CD4-positive, alpha-beta T cell treated with Interleukin-10 for 1 hour (primary cell): ENCODE results near the gene URB1.
"Not testable (repeated sequence)": the region's sequence is repeated elsewhere in the genome, so short reads cannot be mapped to it uniquely, and the experiment has no call there.

Experiments used
- DNase-seq: peaks from one replicate; pipeline ENCODE4 v3.0.0-alpha.2; 2020

Gene URB1

DNA sequence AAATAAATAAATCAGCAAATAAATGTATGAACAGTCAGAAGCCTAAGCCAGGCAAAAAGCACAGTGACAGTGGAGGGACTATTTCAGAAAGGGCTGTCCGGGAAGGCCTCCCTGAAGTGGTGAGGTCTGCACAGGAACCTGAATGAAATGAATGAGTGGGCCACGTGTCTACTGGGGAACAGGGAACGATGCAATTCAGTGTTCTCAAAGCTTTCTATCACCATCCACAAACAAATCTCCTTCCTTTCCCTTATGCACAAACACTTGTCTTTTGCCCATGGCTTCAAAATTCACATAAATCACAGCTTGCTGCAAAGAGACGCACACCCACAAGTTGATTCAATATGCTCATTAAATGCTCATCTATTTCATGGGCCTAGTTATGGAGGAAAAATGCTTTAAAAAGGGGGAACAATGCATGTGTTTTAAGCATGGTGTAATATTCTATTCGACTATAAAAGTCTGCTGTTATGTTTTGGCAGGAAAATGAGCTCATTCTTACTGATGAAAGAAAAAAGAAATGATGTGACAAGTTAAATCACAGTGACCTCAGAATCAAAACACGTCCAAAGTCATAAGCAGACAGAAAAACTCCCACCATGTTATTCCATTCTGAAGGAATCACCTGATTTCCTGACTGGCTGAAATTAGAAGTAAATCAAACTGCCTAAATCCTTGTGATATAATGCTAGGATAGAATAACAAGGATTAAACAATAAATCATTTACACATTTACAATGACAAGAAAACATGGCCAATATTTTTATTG, 21.6 kb downstream of the URB1 start:
- DNase-seq, result no peak

DNA sequence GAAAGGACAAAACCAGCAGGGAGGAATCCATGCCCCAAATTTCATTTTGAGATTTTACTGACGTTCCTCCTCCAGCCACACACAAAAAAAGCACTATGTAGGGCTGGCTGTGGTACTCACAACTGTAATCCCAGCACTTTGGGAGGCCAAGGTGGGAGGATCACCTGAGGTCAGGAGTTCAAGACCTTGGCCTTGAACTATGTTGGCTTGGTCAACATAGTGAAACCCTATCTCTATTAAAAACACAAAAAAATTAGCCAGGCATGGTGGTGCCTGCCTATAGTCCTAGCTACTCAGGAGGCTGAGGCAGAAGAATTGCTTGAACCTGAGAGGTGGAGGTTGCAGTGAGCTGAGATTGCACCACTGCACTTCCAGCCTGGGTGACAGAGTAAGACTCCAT, 23.9 kb downstream of the URB1 start:
- not testable (repeated sequence) for DNase-seq

DNA sequence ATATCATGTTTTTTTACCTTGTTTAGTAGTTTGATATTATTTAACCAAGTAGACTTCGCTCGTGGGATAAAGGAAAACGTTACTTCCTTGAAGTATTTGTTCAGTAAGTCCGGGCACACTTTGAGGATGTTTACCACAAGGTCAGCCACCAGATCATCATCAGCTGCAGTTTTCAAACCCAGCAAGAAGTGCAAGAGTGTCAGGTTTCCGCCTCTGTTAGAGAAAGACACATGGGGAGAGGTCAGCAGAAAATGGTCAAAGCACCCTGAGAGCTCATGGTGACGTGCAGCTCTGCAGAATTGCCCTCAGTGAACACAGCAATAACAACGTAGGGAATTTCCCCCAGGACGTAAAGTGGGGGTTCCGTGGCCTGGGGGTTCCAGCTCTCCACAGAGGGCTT, 24.4 kb downstream of the URB1 start:
- no peak for DNase-seq

DNA sequence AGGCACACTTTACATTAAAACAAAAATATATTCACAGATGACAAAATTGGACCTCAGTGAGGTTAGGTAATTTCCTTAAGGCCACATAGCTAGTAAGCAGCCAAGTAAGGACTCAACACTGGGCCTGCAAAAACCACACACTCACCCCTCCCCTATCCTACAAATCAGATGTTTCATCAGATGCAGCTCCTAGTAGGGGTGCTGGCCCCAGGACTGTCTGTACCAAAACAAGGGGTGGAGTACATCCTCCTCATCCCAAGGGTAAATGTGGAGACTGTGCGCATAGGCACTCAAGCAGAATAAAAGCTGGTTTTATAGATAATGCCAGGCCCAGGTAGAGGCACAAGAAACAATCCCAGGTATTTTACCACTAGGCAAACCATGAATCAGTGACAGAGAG, 25.7 kb downstream of the URB1 start:
- no peak for DNase-seq

DNA sequence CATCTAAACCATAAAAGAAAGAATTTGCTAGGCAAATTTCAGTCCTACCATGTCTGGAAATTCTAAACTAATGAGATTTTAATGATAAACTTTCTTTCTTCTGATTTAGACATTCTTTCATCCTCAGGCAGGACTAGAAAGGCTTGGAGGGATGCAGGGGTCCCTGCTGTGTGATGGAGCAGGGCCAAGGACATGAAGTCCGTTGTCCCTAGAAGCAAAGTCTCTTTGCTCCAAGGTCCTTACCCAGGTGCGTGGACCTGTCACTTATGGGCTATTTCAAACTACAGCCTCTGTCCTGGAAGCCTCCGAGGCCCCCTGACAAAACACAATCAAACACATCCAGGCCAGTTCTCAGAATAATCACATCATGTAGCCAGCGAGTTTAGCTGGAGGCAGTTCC, 26.6 kb downstream of the URB1 start:
- no peak for DNase-seq

DNA sequence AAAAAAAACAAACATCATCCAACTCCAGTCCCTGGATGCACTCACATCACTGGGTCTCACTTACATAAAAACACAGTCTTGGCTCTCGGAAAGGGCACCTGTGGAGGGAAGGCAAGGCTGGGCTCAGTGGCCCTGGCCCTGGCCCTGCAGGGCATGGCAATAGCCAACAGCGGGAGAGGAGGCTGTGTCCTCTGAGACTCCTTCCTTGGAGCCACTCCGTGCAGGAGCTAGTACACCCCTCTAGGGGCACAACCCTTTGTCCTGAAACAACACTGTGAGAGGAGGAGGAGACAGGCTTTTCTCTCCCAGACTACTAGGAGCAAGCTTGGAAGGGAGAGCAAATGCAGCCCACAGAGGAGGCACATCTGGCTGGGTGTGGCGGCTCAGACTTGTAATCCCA, 28.0 kb downstream of the URB1 start:
- DNase-seq, result no peak

DNA sequence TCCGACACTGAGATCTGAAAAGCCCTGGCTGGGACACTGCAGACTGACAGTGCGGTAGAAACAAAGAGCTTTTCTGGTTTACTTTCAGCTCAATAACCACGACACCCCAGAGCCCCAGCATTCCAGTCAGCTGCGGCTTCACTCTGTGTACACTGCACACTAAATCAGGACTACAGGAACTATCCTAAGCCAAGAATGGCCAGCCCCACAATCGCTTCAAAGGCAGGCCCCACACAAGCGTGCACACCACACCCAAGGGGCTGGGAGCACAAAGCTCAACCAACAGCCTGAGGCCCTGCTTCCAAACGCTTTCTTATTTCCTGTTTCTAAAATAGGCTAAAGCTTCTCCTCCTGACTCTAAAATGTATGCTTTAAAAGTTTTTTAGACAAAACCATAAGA, 28.4 kb downstream of the URB1 start:
- DNase-seq, result no peak

DNA sequence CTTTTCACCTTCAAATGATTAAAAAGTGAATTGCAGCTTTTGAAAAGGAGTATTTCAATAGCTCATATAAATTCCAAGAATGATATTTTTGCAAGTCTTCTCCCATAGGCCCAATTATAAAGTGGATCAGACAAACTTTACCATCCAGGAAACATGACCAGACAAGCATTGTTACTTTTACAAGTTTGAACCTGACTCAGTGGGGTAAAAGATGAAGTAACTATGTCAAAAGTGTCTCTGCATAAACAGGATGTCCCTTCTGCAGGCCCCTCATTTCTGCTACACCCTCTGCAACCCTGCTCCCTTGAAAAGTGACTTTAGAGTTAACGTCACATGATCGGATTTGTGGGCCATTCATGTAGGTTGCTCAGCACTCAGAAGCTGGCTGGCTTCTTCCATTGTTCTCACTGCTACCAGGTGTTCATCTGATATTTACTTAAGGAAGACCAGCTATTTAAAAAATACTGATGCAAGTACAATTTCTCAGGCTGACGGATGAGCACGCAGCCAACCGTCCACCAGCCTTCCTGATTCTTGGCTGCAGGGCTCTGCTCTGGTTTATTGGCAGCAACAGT, 32.3 kb downstream of the URB1 start:
- no peak for DNase-seq

DNA sequence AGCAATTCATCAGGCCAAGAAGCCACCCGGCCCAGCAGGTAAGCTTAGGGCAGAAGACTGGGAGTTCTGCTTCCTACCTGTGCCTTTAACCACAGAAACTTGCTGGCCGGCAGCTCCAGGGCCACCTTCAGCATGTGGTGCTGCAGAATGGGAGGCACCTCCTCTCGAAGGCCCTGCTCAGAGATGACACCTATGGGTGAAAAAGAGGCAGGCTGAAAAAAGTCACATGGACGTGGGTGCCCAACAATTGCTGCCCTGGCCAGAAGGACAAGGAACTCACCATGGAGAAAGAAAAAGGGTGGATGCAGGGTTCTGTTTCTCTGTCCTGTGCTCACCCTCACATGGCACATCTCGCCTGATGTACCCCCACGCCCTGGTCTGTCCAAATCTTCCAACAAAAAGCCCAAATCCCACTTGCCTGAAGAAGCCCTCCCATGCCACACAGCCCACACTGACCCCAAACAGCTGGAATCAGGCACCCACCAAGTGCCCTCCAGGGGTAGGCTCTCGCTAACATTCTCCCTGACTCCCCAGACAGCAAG, 33.0 kb downstream of the URB1 start:
- no peak for DNase-seq

DNA sequence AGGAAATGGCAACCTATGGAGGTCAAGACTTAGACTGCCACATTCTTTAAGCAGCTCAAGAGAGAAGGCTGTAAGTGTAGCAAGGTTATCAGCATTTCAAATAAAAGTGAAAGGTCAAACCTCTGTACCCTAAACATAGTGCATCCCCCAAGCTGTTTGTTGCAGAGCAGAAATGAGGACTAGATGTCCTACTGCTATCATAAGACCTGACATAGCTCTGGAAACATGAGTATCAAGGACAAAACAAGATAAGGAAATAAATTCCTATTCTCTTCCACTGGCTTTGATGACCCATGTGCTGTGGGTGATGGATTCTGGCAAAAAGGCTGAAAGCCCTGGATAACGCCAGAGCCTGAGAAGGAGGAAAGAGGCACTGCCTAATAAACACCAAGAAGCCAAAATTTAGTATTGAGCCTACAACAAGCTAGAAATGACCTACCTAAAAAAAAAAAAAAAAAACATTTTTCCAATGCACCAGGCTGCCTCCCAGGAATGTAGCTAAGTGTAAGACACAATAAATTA, 35.9 kb downstream of the URB1 start:
- DNase-seq, result no peak

DNA sequence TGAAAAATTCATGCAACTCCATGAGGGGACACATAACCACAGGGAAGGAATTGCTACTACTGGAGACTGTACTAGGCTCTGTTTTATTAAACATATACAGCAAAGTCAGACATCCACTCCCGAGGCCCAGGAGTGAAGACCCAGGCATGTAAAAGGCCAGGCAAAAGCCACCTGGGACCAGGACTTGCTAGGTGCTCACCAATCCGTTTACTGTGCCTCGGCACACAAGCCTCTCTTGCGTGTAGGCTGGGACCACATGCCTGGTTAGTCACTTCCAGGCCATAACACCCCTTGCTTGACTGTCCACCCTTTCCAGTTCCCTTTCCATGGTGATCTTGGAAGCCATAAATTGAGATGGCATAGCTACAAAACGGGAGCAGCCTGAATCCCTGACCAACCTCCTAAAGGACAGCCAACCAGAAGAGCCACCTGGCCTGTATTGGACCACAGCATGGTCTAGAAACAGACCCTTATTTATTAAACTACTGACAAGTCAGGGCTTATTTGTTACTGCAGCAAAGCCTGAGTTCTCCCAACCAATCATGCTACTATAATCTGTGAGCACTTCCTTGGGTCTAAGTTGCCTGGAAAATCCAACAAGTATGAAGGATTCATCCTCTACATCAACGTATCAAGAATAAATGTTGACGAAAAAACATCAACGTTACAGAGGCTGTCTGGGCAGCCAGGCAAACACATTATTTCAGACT, 39.7 kb downstream of the URB1 start:
- DNase-seq, result no peak

DNA sequence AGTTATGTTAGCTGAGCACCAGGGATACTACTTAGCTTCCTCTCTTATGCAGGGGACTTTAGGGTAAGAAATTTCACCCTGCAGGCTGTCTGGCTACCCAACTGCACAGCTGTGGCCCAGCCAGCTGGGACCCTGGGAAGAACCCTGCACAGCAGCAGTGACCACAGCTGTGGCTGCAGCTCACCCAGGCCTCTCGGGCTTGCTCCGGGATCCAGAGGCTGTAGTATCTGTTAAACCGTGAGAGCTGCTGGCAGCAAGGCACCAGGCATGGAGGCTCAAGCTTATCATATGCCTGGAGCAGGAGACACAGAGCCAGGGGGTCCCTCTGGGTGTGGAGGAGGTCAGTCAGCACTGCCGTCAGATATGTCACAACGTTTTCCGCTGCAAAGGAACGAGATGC, 40.3 kb downstream of the URB1 start:
- DNase-seq, result no peak

DNA sequence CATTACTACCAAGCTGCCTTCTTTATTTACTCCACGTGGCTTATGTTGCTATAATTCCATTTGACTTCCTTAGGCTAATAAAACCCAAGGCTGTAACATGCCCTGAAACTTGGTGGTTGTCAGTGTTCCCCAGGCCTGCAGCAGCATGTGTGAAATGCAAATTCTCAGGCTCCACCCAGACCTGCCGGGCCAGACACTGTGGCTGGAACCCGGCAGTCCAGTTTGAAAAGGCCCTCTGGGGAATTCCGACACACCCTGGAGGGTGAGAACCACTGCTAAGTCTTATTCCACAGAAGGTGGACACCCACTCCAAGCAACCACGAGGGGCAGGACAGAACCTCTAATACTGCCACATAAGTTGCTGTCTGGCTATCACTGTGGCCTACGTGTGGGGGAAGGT, 41.4 kb downstream of the URB1 start:
- no peak for DNase-seq

DNA sequence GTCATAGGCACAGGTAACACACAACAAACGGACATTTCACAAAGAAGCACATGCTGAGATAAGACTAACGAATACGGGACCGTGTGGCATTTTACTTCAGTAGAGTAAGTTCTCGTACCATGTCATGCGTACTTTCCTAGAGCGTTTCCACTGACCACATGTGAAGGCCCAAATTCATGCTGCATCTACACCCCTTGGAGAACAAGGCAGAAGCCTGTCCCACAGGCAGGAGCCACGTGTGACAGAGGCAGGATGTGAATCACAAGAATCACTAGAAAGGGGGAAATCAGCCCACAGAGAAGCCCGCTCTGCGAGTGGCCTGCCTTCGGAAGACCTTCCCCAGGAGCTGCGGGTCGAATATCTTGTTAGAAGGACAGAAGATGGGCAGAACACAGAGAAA, 41.8 kb downstream of the URB1 start:
- no peak for DNase-seq

DNA sequence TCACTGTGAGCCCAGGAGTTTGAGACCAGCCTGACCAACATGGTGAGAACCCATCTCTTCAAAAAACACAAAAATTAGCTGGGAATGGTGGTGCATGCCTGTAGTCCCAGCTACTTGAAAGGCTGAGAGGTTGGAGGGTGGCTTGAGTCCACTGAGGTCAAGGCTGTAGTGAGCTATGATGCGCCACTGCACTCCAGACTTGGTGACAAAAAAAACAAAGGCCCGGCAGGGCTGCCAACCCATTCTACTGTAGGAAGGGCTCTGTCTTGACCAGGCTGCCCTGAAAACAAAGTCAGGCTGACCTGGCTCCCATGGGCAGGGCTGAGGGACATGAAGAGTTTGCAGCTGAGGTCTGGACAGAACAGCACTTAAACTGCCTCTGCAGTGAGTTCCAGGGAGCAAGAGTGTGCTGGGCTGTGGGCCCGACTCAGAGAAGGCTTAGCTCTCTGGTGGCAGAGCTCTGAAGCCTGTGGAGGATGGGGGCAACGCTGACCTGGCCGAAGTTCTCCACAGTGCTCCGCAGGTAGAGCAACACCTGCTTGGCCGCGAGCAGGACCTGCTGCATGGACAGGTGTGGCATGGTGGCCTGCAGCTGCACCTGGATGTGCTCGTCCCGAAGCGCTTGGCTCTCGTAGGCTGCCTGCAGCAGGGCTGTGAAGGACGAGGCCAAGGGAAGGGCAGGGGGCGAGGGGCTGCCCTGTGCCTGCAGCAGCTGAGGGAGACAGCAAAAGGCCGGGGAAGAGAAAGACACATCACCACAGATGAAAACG, 42.4 kb downstream of the URB1 start:
- no peak for DNase-seq

DNA sequence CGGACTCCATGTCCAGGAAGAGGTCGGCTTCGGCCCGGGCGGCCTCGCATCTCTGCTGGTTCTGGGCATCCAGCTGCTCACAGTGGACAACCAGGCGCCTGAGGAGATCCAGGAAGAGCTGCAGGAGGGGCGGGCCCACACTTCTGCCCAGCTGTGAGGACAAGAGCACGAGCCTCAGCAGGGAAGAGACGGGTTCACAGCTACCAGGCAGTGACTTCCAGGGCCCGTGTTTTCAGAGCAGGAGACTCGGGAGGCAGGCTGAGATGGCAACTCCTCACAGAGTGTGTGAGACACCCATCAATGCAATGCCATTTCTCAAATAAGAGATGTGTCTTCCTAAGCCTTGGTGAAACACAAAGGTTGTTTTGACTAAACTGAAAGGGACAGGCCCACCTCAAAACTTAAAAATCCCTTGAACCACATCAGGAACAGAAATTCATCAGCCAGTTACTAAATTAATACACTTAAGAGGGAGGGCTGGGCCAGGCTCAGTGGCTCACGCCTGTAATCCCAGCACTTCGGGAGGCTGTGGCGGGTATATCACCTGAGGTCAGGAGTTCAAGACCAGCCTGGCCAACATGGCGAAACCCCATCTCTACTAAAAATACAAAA, 43.4 kb downstream of the URB1 start:
- DNase-seq, result no peak

DNA sequence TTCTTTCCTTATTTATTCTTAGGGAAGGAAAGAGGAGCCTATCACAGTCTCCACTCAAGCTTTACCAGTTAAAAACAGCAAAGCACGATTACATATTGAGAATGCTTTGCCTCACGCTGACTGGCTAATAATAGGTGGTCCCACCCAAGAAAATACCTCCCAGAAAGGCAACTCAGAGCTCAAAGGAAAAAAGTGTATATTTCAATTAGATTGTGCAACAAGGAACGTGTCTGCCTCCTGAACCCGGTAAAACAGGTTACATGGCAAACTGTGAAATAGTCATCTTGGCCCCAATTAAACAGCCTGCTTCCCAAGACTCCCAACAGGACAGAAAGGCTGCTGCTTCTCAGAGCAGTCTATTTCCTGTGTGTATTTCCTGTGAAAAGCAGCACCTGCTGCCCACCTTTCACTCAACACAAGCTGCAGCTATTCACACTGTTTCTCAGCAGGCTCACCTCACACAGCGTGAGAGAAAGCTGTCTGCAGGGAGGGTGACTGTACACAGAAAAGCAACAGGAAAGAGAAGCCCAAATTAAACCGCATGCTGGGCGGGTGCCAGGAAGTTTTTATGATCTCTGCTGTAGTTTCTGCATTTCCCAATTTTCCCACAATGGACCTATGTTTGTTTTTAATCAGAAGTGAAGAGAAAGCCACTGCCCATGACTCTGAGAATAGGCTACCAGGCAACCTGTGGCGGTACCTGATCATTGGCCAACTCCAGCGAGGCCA, 44.0 kb downstream of the URB1 start:
- no peak for DNase-seq

DNA sequence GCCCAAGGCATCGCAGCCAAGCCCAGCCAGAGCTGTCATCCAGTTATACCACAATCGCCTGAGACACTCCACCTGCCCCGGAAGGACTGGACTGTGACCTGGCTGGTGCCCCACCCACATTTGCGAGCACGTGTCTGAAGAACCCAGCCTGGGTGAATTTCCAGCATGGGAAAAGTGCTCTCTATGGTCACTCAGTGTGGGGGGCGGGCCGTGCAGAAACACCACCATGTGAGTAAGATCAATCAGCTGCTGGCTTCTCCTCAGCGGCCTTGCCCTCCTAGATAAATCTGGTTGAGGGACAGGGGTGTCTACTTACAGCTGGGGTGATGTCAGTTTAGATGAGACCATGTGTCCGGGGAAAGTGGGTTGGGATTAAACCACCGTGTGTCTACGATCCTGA, 44.8 kb downstream of the URB1 start:
- no peak for DNase-seq

DNA sequence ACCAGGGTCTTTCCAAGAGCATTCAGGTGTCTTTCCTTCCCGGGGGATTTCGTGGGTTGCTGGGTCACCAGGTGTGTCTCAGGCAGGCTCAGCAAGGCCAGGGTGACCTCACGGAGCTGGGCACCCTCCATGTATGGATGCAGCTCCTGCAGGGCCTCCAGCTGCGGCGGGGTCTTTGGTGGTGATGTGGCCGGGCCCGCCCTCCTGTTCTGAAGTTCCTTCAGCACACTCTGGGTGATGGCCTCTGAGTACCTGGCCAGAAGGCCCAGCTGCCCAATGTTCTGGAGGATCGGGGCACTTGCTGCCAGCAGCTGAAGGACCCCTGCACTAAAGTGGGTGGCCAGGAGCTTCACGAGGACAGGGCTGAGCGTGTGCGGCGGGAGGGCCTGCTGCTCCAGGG, 45.5 kb downstream of the URB1 start:
- DNase-seq, result no peak

DNA sequence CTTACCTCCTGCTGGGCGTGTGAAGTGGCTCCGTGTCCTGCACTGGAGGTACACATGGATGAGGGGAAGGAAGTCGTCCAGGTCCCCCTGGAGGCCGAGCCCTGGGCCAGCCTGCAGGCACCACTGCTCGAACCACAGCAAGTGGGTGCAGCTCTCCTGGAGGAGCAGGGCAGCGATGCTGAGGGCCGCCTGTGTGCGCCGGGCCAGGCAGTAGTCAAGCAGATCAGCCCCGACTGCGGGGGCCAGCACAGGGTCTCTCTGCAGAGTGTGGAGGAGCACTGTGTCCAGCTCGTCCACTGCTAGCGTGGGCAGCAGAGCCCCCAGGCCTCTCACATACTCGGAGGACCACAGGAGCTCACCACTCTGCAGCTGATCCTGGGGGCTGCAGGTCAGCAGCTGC, 45.9 kb downstream of the URB1 start:
- DNase-seq, result no peak

DNA sequence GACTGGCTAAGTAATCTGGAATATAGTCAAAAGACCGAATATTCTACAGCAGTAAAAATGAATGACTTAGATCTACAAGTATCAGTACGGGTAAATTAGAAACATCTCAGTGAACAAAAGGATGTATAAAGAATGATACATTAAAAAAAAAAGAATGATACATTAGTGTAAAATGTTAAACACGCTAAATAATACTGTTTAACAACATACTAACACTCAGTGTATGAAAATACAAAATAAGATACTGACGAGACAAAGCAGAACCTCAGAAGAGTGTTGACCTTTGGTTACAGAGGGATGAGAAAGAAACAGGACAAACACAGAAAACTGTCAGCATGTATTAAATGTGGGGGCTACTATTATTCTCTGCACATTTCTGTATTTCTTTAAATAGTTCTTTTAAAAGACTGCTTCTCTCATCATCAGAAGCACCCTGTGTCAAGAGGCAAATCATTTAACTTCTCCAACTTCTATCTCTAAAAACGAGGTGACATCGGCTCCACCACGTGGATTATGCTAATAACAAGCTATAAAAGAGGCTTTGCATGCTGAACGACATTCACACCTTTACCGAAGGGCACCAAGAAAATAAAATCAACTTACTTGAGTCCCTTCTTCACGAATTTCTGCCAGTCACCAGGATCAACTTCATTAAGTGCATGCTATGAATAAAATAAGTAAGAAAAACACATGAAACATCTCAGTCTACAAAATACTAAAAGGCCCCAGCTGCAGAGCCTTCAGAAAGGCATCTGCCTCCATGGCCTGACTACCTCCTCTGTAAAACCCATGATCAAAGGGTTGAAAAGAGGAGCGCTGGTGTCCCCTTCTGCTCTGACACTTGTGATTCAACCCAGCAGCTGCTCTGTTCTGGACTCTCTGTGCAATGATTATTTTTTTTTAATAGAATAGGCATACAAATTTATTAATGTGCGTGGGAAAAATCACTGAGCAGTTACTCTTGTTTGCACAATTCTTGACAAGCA, 51.7 kb downstream of the URB1 start:
- DNase-seq, result no peak
